Stimulated activated CD4-positive, alpha-beta T cell treated with anti-CD3 and anti-CD28 coated beads, Interleukin-15, amount 100 ng/mL, for 24 hours (primary cell): ENCODE measurements around the gene SH3RF3.

Experiments
- DNase-seq: peaks from one replicate; pipeline ENCODE4 v3.0.0-alpha.2; 2020

SH3RF3 gene

DNA sequence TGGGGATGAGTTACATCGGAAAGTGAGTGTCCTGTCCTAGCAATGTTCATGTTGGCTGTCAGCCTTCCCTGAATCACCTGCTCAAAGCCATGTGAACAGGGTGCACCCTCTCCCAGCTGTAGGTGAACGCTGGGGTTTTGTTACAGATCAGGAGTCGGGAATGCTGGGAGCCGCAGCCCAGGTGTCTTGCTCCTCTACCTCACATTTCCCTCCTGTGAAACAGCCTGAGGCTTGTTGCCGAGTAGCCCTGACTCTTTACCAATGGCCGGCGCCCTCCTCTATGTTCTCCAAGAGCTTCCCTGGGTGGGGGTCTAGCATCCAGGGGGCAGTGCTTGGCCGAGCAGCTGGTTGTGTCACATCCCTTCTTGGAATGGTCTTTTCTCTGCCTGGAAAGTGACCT, 164.7 kb downstream of the SH3RF3 start:
- DNase-seq, result no peak

GRCh38 chr2:109294523-109294922, 165.5 kb downstream of the SH3RF3 start:
- DNase-seq, result no peak

DNA sequence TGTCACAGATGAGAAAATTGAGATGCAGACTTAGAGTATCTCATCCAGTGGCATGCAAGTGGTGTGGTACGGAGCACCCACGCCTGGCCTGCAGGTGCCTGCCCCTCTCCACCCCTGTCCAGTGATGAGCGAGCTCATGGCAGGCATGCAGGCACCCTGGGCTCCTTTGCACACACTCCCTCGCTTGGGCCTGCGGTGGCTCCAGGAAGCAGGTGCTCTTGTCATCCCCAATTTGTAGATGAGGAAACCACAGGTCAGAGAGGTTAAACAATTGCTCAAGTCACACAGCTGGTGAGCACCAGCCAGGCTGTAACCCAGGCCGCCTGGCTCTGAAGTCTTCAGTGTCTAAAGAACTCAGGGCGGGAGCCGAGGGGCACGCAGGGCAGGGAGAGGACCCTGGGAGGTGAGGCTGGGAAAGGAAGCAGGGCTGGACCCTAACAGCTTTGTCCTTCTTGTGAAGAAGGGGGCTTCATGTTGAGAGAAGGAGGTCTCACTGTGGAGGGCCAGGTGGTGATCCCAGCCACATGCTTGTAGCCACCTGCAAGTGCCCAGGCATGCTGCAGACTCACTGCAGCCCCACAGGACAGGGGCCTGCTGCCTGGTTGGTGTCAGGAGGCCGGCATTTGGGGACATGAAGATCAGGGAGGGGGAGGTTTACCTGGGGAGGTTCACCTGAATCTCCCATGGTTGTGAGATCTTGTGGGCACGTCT, 166.2 kb downstream of the SH3RF3 start:
- DNase-seq, result no peak

GRCh38 chr2:109295781-109296117, 166.7 kb downstream of the SH3RF3 start:
- DNase-seq, result no peak

DNA sequence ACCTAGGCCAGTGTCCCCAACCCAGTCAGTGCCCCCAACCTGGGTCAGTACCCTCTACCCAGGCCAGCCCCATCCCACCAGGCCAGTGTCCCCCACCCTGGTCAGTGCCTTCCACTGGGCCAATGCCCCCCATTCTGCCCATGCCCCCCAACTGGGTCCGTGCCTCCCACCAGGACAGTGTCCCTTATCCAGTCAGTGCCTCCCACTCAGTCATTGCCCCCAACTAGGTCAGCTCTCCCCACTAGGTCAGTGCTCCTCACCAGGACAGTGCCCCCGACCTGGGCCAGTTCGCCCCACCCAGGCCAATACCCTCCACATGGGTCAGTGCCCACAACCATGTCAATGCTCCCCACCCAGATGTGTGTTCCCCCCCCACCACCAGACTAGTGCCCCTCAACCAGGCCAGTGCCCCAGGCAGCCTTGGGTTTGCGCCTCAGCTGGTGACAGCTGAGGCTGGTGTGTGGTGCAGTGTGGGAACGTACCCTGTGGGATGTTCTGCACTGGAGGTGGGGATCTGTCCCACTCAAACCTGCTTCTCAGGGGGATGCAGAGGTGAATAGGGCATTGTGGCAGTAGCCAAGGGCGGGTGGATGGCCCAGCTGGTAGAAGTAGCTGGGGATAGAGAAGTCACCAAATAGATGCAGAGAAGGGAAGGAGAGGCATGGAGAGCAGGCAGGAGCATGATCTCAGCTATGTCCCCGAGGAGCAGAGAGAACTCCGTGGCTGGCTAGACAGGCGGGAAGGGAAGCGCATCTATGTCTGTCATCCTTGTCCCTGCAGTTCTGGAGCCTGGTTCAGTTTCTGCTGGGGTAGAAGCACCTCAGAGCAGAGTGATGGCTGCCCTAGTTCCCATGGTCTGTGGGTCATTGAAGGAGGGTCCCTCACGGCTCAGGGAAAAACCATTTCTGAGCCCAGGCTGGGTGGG, 168.8 kb downstream of the SH3RF3 start:
- no peak for DNase-seq

DNA sequence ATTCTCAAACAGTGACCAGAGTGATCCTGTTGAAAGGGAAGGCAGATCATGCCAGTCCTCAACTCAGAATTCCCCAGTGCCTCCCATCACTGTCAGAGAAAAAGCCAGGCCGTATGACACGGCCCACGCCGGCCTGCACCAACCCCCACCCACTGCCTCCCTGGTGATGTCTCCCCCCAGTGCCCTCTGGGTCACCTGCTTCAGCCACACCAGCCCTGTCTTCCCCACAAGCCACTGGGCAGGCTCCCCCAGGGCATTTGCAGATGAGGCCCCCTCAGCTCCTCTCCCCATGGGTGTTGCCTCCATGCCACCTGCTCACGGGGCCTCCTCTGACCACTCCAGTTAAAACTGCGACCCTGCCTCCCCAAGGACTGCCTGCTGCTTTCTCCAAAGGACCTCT, 169.8 kb downstream of the SH3RF3 start:
- no peak for DNase-seq

DNA sequence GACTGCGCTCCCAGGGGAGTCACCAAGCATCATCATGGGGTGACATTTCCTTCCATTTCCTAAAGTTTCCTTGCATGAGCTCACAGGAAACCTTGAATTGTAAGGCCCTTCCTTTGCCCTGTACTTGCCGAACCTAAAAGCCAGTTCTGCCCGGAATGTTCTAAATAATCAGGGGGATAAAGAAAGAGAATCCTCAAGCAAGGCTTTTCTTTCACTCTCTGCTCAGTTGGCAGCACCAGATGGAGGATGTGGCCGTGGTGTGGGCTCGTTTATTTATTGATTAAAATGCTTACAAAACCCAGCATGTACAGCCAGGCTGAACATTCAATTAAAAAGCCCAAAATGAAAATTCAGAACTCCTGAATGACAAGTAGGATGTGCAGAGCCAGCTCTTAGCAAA, 170.5 kb downstream of the SH3RF3 start:
- no peak for DNase-seq

GRCh38 chr2:109300582-109300981, 171.6 kb downstream of the SH3RF3 start:
- DNase-seq, result no peak

GRCh38 chr2:109301746-109302145, 172.7 kb downstream of the SH3RF3 start:
- DNase-seq, result no peak

DNA sequence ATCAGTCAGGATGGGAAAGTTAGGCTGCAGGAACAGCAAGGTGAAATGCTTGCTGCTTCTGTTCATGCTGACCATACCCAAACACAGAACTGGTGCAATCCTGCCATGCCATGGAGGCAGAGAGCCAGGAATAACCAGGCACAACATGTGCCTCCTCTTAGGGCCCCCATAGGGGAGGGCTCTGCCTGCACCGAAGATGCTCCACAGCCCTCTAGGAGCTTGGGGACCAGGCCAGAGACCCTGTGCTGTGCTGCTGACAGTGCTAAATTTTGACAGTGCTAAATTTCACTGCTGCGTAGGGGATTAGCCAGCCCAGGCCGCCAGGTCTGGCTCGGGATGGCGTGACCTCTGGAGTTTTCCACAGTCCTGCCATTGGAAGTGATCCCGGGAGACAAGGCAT, 173.3 kb downstream of the SH3RF3 start:
- no peak for DNase-seq

GRCh38 chr2:109304242-109304641, 175.2 kb downstream of the SH3RF3 start:
- no peak for DNase-seq

DNA sequence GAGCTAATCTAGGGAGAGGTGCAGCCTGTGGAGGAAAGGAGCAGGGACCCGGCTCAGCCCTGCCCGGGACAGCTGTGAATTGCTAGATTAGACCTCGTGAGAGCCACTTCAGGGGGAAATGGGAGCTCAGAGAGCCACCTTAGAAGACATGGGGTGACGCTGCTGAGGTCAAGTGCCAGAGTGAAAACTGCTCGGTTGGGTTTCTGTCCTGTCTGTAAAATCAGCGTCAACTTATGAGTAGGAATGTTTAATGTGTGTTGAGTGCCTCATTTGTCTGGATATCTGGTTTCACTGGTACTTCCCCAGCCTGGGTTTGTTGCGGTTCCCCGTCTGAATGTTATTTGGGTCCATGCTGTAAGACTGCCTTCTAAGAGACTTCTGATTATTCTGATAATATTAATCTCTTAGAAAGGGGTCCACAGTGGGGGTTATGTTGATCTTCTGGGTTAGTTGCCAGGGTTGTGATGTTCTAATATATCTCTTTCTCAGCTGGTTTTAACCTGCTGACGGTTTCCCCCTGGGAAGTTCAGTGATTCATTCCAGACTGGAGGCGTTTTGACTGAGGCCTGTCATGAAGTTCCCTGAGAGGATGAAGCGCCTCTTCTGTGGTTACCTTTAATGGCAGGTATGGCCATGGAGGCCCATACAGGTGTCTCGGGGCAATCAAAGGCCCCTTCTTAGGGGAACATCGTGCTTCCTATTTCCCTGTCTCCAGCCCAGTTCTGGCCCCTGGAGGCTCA, 175.9 kb downstream of the SH3RF3 start:
- DNase-seq, result no peak

GRCh38 chr2:109305490-109306167, 176.6 kb downstream of the SH3RF3 start:
- no peak for DNase-seq

DNA sequence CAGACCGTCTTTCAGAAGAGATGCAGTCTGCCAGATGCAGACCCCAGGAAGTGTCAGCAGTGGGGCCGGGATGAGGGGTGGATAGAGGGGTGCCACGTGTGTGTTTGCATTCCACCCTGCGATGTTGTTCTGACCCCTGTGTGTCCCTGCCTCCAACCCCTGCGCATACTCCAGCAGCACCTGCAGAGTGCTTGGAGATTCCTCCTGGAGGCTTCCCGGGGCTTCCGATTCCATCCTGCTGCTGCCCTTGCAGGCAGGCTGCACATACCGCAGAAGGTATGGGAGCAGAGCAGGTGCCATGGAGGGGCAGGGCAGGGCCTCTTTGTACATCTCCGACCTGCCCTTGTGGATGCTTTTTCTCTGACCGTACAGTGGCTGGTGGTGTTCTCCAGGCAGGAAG, 177.2 kb downstream of the SH3RF3 start:
- no peak for DNase-seq

DNA sequence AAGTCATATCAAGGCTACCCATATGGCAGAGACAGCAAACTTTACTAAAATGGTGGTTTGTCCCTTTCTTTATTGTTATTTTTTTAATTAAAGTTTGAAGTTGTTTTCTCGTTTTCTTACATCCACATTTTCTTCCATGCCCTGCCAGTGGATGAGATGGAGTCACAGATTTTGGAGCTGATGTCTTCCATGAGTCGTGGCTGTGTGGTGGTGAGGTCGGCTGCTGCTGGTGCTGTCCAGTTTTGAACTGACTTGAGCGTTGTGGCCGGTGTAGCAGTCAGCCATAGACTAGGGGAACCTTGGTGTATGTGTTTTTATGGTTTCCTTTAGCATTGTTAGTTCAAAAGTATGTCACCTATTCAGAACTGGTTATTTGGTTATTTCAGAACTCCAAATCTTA, 182.8 kb downstream of the SH3RF3 start:
- DNase-seq, result no peak

GRCh38 chr2:109312902-109313301, 183.9 kb downstream of the SH3RF3 start:
- no peak for DNase-seq

GRCh38 chr2:109313343-109313742, 184.3 kb downstream of the SH3RF3 start:
- DNase-seq, result no peak

DNA sequence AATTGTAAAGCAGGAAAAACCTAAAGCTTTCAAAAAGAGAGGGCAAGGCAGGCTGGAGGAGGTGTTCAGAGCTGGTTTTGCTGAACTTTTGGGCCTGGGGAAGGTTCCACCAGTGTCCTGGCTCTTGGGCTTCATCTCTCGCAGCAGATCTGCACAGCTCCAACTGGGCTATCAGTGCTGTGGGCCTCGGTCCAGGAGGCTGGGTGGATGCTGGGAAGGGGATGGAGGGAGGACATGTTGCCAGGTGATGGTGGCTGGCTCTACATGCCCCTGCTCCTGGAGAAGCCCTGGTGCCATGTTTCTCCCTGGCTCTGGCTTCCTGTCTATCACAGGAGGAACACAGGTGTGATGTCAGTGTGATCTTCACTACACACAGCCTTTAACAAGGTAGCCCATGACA, 187.1 kb downstream of the SH3RF3 start:
- DNase-seq, result no peak

GRCh38 chr2:109317471-109318095, 188.6 kb downstream of the SH3RF3 start:
- DNase-seq, result no peak

GRCh38 chr2:109318150-109318948, 189.3 kb downstream of the SH3RF3 start:
- DNase-seq, result no peak

DNA sequence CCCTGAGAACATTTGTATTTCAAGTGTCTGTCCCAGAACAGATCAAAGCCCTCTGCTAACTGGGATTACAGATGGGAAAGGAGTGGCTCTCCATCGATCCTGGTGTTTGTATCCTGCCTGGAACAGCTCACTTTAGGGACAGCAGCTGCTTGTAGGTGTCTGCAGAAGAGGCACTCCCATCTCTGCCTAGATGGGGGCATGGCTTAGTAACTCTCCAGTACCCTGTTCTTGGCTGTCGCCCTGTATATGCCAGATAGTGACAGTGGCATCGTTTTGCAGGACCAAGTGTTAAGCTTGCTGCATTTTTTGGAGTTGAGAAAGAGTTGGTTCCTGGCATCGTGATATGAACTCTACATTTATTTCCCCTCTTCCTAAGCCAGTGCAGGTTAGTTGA, 189.9 kb downstream of the SH3RF3 start:
- DNase-seq, result no peak
